Fibroblast of skin of back (primary cell): ENCODE measurements around the gene TRIM71. TPM values are rescaled to one million over a fixed set of nuclear protein-coding genes. Genes with fewer than 3 reads are reported as not detected.
"Not testable (repeated sequence)": the region's sequence is repeated elsewhere in the genome, so short reads cannot be mapped to it uniquely, and the experiment has no call there.

Source experiments
- DNase-seq: peaks from one replicate; pipeline ENCODE4 v3.0.0-alpha.2; 2013
- polyA plus RNA-seq, 2 experiments: library from polyadenylated mRNA; unstranded; fragments of 120-200 nt; gene quantifications; one replicate each; pipeline ENCODE4 v1.2.1, GENCODE V29; 2013; ENCODE audit not compliant: insufficient read length in 2 of 2

Gene TRIM71
- polyA plus RNA-seq (2013, experiment 1 of 2; ENCODE audit: insufficient read length) = not detected
- polyA plus RNA-seq (2013, experiment 2 of 2; ENCODE audit: insufficient read length) = not detected

DNA sequence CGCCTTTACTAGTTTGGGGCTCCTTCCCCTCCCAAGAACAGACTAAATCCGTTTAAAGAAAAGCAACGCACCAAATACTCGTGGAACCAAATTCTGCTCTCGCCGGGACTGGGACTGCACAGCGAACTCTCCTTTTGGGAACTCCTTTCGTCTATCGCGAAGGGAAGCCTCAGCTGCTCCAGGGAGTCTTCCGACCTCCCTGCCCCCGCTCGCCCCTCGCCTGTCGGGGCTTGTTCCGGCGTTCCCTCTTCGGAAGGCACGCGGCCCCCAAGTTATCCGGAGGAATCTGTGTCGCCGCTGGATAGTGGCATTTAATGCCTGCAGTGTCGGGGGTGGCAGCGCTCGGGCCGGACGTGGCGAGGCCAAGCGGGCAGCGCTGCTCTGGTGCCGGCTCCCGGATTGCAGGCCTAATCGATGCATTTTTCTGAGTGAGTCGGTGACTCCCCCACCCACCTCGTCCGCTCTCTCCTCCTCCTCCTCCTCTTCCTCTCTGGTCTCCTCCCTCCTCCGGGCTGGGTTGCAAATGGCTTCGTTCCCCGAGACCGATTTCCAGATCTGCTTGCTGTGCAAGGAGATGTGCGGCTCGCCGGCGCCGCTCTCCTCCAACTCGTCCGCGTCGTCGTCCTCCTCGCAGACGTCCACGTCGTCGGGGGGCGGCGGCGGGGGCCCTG lies at the start of gene TRIM71:
Gene TRIM71 (plus strand): TSS at position 440 of the 671 bp plus-strand sequence. CDS start 84 bp downstream, at position 524.
- peak; percentile 9 for DNase-seq

DNA sequence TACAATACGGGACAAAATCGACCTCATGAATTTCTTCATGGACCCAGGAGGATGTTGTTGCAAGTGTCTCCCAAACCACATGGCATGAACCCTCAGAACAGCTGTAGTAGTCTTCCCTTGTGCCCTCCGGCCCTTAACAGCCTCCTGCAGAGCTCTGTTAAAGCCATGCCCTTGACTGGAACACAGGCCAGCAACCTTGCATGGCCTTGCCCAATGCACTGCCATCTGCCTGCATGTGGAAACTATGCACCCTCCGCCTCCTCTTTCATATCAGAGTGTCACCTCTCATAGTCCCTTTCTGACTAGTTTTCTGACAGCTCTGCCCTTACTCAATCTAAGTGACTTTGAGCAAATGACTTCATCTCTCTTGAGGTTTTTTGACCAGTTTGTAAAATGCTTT lies 39.4 kb upstream of the TRIM71 start:
- DNase-seq = no peak

DNA sequence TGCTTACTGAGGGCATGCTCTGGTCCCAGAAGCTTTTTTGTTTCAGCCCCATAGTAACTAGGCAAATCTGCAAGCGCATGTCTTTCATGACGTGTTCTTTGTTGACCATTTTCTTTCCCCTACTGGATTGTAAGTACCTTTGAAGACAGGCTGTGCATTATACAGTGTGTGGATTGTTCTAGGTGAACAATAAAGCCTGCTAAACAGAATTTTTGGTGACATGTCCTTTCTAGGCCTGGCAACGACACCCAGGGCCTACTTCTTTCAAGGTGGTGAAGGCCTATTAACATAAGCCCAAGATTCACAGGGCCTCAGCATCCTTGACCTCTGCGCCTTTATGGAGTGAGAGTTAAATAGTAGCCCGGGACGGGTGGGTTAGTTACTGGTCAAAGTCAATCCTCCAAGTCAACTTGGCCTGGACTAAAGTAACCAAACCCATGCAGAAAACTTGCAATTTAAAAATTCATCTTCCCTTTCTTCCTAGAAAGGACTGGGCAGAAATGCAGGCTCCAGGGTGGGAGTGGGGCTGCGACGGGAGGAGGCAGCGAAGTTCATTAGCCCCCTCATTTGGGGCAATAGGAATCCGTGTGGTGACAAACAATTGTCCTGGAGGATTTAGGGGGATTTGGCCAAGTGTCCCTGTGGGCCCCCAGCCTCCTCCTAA lies 37.6 kb upstream of the TRIM71 start:
- no peak for DNase-seq

DNA sequence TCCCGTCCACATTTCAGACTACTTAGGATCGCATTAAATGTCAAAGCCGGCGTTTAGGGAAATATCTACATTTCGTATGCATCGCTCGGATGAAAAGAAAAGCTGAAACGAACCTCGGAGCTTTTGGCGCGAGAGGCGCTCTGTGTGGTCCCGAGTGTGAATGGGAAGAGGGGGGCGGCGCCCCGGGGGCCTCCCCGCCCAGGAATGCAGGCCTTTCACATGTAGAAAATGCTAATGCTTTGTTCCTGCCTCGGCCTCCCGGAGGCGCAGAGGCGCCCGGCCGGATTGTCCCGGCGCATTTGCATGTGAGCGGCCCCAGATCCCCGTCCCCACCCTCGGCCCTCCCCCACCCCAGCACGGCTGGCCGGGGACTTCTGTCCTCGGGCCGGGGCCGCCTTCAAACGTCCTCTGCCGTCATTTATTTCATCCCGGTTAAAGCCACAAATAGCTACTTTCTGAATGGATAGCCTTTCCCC lies 37.0 kb upstream of the TRIM71 start:
- peak; percentile 69 for DNase-seq

DNA sequence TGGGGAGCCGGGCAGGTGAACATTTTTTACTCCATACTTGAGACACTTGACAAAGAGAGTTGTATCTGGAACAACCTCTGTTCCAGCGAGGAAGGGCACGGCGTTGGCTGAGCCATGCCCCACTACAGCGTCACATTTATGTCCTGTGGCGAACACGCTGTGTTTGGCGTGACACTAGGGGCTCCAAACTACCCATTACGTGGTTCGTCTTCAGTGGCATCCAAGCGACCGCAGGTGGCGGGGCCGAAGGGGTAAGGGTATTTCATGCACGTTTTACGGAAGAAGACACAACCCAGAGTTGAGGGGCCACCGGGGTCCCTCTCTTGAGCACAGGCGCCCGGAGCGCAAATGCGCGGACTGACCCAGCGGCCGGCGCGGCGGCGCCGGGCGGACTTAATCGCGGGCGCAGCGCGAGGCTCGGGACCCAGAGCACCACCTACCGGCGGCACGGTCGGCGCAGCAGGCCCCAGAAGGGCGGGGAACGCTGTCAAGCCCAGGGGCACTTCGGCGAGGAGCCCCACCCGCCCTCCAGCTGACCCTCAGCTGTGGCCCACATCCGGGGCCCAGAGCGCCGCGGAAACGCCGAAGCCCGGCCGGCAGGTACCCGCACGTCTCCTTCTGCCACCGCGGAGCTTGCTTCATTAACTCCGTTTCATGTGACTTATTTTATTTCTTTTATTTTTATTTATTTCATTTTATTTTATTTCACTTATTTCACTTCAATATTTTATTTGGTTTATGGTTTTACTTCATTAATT lies 36.4 kb upstream of the TRIM71 start:
- DNase-seq = peak; percentile 81

DNA sequence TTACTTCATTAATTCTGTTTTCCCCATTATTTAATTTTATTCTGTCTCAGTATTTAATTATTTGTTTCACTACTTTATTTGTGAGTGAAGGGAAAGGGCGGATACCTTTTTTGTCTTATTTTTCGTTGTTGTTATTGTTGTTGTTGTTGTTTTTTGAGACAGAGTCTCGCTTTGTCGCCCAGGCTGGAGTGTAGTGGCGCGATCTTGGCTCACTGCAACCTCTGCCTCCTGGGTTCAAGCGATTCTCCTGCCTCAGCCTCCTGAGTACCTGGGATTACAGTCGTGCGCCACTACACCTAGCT lies 35.9 kb upstream of the TRIM71 start:
- not testable (repeated sequence) for DNase-seq

DNA sequence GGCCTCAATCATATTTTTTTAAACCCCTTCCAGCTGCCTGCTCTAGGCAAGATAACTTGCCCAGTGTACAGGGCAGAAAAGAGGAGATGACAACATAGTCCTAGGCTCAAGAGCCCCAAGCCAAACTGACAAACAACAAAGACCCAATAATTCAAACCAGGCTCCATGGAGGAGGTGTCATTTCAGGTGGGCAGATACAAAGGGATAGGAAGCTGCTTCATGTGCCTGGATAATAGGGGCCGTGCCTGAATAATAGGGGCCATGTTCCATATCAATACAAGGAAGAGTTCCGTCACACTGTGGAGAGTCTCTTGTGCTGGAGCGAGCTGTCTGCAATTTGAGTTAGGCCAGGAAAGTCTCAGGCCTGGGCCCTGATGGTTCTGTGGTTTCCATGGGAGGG lies 35.4 kb upstream of the TRIM71 start:
- no peak for DNase-seq

DNA sequence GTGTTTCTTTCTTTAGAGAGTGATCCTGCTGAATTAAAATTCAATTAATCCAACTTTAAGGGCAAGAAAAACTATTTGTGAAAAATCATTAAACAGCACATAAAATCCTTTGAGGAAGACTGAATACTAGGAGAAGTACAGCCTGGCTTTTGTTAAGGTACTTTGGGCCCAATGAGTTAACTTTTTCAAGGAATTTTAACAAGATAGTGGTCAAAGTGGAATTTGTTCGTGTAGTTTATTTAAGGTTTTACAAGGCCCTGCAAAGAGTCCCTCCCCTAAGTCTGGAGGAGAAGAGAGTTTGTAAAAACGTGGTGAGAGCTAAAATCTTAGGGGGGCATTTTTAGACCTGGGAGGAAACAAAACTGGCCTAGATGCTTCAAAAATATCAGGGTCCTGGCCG lies 26.0 kb upstream of the TRIM71 start:
- DNase-seq = no peak

DNA sequence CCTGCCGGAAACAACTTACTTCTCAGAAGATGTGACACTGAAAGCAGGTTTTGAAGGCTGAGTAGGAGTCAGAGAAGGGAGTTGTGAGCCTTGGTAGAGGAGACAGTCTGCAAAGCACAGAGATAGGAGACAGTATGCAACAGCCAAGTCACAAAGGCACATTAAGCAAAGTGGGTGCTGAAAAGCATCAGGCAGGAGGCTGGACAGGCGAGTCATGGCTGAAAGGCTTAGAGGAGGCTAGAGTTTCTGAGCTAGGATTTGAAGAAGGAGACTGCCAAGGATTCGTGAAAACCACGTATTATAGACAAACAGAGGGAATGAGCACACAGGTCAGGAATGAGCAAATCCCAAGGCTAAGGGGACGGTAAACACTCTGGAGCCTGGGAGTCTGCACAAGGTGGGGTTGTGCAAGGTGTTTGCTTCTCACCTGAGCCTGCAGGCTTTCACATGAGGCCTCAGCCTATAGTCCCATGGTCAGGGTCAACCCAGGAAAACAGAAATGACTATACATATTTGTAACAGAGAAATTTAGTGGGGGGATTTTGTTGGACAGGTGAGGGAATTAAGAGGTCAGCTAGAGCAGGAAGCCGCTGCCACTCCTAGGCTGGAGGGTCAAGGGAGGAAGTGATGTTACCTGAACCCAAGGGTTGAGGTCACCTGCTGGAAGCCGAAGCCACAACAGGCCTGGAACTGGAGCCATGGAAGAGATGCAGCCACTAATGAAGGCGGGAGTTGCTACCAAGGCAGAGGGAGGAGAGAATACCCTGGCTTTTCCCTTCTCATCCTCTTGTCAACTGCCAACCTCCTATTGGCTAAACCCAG lies 23.1 kb upstream of the TRIM71 start:
- DNase-seq = no peak

DNA sequence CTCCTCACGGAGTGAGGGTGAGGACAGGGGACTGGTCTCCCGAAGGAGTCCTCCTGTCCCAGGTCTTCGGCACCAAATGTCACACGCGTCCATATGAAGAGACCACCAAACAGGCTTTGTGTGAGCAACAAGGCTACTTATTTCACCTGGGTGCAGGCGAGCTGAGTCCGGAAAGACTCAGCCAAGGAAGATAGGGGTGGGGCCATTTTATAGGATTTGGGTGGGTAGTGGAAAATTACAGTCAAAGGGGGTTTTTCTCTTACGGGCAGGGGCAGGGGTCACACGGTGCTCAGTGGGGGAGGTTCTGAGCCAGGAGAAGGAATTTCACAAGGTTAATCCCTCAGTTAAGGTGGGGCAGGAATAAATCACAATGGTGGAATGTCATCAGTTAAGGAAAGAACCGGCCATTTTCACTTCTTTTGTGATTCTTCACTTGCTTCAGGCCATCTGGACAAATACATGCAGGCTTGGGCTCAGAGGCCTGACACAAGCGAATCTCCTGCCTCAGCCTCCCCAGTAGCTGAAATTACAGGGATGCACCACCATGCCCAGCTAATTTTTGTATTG lies 21.3 kb upstream of the TRIM71 start:
- not testable (repeated sequence) for DNase-seq

DNA sequence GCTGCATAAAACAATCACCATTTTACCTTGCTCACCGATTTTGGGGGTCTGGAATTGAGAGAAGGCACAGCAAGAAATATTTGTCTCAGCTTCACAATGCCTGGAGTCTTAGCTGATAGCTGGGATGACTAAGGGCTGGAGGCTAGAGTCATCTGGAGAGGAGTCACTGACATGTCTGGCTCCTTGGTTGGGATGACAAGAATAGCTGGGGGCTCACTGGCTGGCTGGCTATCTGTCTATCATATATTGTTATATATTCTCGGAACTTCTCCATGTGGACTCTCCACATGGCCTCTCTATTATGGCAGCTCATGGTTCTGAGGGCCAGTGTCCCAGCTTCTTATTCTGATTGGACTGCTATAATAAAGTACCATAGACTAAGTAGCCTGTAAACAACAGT lies 20.0 kb upstream of the TRIM71 start:
- DNase-seq = no peak

DNA sequence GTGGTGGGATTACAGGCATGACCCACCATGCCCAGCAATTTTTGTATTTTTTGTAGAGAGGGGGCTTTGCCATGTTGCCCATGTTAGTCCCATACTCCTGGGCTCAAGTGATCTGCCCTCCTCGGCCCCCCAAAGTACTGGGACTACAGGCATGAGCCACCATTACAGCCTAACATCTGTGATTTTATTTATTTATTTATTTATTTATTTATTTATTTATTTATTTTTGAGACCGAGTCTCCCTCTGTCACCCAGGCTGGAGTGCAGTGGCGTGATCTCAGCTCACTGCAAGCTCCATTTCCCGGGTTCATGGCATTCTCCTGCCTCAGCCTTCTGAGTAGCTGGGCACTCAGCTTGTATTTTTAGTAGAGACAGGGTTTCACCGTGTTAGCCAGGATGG lies 16.4 kb upstream of the TRIM71 start:
- DNase-seq = not testable (repeated sequence)

DNA sequence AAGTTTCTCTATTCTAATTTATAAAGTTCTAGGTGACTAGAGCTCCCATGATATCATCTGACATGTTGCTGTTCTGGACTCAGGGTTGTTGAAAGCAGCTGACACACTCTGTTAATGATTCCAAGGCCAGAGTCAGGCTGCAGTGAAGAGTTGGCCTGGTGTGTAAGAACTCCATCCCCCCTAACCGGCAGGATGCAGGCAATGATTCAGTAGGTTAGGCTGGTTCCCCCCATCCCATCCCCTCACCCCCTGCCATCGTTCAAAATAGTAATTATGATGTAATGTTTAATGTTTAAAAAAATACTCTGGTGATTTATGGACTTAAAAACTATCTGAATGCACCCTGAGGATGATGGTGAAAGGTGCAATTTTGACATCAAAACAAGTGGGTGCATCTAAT lies 4.6 kb upstream of the TRIM71 start:
- DNase-seq = no peak

DNA sequence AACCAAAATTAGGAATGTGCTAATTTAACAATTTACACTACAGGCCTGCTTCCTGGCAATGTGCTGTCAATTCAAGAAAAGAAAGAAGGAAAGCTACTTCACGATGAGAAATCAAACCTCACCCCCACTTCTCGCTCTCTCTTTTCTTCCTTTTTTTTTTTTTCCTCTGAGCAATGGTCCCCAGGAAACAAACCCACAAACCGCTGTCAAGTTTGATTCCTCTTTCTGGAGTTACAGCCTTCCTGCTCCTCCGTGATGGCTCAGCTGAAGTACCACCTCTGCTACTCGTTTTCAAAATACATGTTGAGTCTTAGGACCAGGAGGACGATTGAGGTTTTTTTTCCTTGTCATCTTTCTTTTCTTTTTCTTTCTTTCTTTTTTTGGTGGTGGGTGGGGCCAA lies 3.4 kb upstream of the TRIM71 start:
- DNase-seq = no peak

DNA sequence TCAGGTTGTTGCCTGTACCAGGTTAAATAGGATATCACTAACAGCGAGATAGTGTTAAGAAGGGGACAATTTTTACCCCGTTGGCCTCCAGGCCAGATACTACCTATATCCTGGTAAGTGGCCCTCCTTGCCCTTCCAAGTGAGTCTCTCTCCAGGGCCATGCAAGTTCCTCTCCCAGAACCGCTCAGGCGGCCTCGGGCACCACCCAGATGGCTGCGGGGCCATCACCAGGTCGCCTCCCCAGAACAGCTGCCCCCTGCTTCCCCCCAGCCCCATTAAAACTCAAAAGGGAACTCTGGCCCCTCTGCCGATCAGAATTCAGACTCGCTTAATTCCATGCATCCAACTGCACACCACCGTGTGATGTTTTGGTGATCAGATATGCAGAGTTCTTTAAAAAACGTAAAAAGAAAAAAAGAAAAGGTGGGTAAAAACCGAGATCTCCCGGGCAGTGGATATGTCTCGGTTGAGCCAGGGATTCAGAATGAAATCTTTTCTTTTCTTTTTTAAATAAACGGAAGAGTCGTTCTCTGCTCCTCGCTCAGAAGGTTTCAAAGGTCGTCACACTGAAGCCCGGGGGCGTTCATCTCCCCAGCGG lies 1.9 kb upstream of the TRIM71 start:
- DNase-seq = no peak

DNA sequence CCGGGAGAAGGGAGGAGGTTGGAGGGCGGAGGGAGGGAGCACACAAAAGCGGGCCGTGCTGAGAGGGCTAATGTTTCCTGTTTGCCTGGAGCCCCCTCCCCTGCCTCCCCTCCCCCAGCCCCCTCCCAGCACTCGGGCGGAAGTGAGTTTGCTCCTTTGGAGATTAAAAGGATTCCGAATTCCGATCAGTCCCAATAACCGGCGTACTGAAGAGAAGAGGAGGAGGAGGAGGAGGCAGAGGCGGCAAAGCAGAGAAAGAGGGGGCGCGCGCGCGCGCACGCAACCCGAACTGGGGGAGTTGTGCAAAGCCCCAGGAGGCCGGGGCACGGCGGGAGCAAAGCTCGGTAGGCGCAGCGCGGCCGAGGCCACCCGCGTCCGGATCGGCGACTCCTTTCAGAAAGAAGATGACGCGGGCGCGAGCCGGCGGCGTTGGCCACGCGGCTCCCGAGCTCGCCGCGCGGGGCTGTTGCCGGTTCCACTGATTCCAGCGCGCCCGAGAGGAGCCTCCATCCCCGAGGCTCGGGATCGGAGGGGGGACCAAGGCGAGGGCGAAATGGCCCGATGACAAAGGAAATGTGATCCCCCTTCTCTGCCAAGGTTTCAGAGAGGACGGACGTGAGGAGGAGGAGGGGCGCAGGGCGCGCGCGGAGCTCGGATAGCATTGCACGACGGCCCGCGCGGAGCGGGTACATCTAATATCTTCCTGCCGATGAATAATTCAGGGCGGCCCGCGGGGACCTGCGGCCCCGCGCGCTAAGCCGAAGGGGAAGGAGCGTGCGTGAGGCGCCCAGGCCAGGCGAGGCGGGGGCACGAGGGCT lies 1.1 kb upstream of the TRIM71 start:
- DNase-seq = no peak

DNA sequence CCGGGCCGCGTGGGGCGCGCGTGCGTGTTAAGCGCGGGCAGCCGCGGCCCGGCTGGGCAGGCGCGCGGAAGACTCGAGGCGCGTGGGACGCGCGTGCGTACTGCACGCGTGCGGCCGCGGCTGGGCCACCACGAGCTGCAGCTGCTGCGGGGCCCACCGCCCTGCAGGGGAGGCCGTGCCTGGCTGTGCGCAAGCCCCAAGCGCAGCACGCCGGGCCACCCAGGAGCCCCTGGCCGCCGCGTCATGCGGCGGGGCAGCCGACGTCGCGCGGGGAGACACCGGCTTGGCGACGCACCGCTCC lies 590 bp upstream of the TRIM71 start:
- no peak for DNase-seq

DNA sequence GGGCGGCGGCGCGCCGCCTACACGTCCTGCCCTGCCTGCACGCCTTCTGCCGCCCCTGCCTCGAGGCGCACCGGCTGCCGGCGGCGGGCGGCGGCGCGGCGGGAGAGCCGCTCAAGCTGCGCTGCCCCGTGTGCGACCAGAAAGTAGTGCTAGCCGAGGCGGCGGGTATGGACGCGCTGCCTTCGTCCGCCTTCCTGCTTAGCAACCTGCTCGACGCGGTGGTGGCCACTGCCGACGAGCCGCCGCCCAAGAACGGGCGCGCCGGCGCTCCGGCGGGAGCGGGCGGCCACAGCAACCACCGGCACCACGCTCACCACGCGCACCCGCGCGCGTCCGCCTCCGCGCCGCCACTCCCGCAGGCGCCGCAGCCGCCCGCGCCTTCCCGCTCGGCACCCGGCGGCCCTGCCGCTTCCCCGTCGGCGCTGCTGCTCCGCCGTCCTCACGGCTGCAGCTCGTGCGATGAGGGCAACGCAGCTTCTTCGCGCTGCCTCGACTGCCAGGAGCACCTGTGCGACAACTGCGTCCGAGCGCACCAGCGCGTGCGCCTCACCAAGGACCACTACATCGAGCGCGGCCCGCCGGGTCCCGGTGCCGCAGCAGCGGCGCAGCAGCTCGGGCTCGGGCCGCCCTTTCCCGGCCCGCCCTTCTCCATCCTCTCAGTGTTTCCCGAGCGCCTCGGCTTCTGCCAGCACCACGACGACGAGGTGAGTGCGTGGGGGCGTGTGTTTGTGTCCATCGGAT lies 602 bp downstream of the TRIM71 start:
- peak; percentile 5 for DNase-seq

DNA sequence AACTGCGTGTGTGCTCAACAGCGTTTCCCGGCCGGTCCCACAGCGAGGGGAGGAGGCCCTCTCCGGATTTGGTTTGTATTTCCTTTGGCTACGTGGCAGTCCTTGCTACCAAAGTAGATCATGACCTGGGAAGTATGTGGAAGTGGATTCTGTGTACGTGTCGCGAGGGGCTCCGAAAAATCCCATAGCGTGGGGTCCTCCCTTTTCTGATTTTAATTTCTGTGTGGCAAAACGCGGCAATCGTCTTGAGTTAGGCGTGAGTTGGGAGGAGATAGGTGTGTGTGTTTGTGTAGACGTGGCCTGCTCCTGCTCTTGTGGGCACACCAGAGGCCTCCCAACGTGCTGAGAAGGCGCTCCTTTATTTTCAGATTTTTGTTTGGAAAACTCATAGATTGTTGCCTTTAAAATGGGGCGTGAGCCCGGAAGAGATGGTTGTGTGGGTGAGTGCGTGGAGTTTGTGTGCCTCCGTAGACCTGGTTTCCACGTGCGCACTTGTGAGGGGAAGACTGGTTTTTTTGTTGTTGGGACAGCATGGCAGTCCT lies 1.2 kb downstream of the TRIM71 start:
- no peak for DNase-seq
